ENCODE data around the gene TDRD1. TPM values are rescaled to one million over a fixed set of nuclear protein-coding genes. Genes with fewer than 3 reads are reported as not detected.

TDRD1 gene
- total and polyA plus RNA-seq, 10 of the 15 experiments (the other 5 are each of a cell fraction or from before 2014, with no cell fraction given): 0.03 to 0.04 TPM; not detected in 8

GRCh38 chr10:114166043-114166442 lies 13.1 kb upstream of the TDRD1 start (continued):
- no peak for TF ChIP-seq SKIL (IDR thresholded peaks at IDR 0.05; ENCODE audit: low read depth, poor library complexity, severe bottlenecking)

- RAD21 ChIA-PET (ENCODE audit: unreplicated experiment): no interaction called here
- H3K27ac ChIP-seq (ENCODE audit: control insufficient read depth, insufficient read depth): no peak overlapping the region
- peaks cover 13% of the 10 kb centered on the region for H3K79me2 ChIP-seq (ENCODE audit: control insufficient read depth, insufficient read depth, low read length)
- no peaks in the 10 kb centered on the region for H4K20me1 ChIP-seq (ENCODE audit: control insufficient read depth, insufficient read depth)
- no peak for DNase-seq (ENCODE audit: low read depth, low spot score)
- no peak overlapping the region for H2AFZ ChIP-seq (ENCODE audit: control insufficient read depth, low read depth, low read length)
- in situ Hi-C loops (cut with MboI): no loop called here
- H3K36me3 ChIP-seq (ENCODE audit: control insufficient read depth in 2 of 2, insufficient read depth in 2 of 2, low read length in 1 of 2): peaks cover 0 to 3% of the 10 kb centered on the region in 2 experiments; a peak in 2 of 4 replicates
- intact Hi-C loops (cut with micrococcal nuclease; ENCODE audit: unreplicated experiment): no loop called here
- SMC1A ChIA-PET (ENCODE audit: uncharacterized antibody, unreplicated experiment): interaction anchor here (1.0 to 1.4 kb wide), 2 partner anchors 11 to 36 kb away, joined by 3 to 6 read pairs; no protein-coding TSS in a partner anchor
- H3K4me1 ChIP-seq (ENCODE audit: control insufficient read depth, insufficient read depth, low read length): peaks cover 5% of the 10 kb centered on the region
- no peaks in the 10 kb centered on the region for H3K27me3 ChIP-seq (replicated peaks in 1 of 2; ENCODE audit: control insufficient read depth in 2 of 2, insufficient read depth in 2 of 2, low read length in 1 of 2)
- H3K9ac ChIP-seq (ENCODE audit: control insufficient read depth, insufficient read depth, low read length): no peak overlapping the region
- FAIRE-seq: no peak
- H3K9me3 ChIP-seq (replicated peaks; ENCODE audit: control insufficient read depth, insufficient read depth, low read length): peaks cover 4% of the 10 kb centered on the region
- WGBS (ENCODE audit: insufficient coverage, insufficient replicate concordance, low lambda C conversion rate, missing lambda C conversion rate): 68% methylated on average over 3 of the region's 3 CpGs
- CTCF ChIA-PET: no interaction called here
- H3K4me2 ChIP-seq (ENCODE audit: control insufficient read depth, insufficient read depth): no peak overlapping the region
- BruUV-seq (replicated peaks): no TSS peak
- no peak overlapping the region for H3K4me3 ChIP-seq
- POLR2A ChIA-PET: no interaction called here
- no peak for ATAC-seq
- TF ChIP-seq RAD21 (IDR thresholded peaks at IDR 0.05; ENCODE audit: insufficient read depth, low read depth, low read length): no peak
- no peak for TF ChIP-seq TCF3 (IDR thresholded peaks at IDR 0.05; ENCODE audit: borderline replicate concordance, insufficient read depth, low read depth, low read length)
- no peak for TF ChIP-seq PBX3 (IDR thresholded peaks at IDR 0.05; ENCODE audit: insufficient replicate concordance, low read depth, low read length)
- TF ChIP-seq USF1 (IDR thresholded peaks at IDR 0.05; ENCODE audit: borderline replicate concordance, extremely low read length, insufficient read depth, low read depth, low read length): no peak
- no peak for TF ChIP-seq BACH1 (IDR thresholded peaks at IDR 0.05; ENCODE audit: borderline replicate concordance)
- TF ChIP-seq SREBF2 (IDR thresholded peaks at IDR 0.05; ENCODE audit: low read length): no peak
- no peak for TF ChIP-seq PRDM15 (CRISPR knock-in tag; IDR thresholded peaks at IDR 0.05)
- TF ChIP-seq RELB (IDR thresholded peaks at IDR 0.05; ENCODE audit: low read depth): no peak
- TF ChIP-seq NFIC (IDR thresholded peaks at IDR 0.05; ENCODE audit: low read depth, low read length): no peak
- TF ChIP-seq EED (IDR thresholded peaks at IDR 0.05; ENCODE audit: low read depth): no peak
- TF ChIP-seq NRF1 (conservative IDR thresholded peaks at IDR 0.05; ENCODE audit: low read depth, low read length): no peak
These were observed 12.7 kb upstream of the TDRD1 start for GRCh38 chr10:114166494-114166893.
